ENCODE measurements around the gene WDR7.

Gene WDR7

GRCh38 chr18:56812674-56813073 lies 161.5 kb downstream of the WDR7 start:
- no peak for DNase-seq

- no peak for DNase-seq
Measured at GRCh38 chr18:56815926-56816325, 164.8 kb downstream of the WDR7 start.

GRCh38 chr18:56823986-56824565 lies 172.9 kb downstream of the WDR7 start:
- no peak for DNase-seq

- no peak for DNase-seq
Measured at GRCh38 chr18:56825321-56825720, 174.2 kb downstream of the WDR7 start.

GRCh38 chr18:56825878-56826277 lies 174.7 kb downstream of the WDR7 start:
- DNase-seq = no peak

- no peak for DNase-seq
Measured at GRCh38 chr18:56831988-56832387, 180.8 kb downstream of the WDR7 start.

- DNase-seq = no peak
Measured at GRCh38 chr18:56835331-56835730, 184.2 kb downstream of the WDR7 start.

- DNase-seq = no peak
Measured at GRCh38 chr18:56836173-56836572, 185.0 kb downstream of the WDR7 start.

GRCh38 chr18:56841836-56842235 lies 190.7 kb downstream of the WDR7 start:
- DNase-seq = no peak

- DNase-seq = no peak
Measured at GRCh38 chr18:56843241-56843640, 192.1 kb downstream of the WDR7 start.

GRCh38 chr18:56844556-56844955 lies 193.4 kb downstream of the WDR7 start:
- no peak for DNase-seq

- DNase-seq = no peak
Measured at GRCh38 chr18:56851774-56852173, 200.6 kb downstream of the WDR7 start.

- no peak for DNase-seq
Measured at GRCh38 chr18:56853961-56854360, 202.8 kb downstream of the WDR7 start.

GRCh38 chr18:56861244-56861643 lies 210.1 kb downstream of the WDR7 start:
- DNase-seq = peak; percentile 51

- DNase-seq = peak; percentile 67
Measured at GRCh38 chr18:56869189-56869777, 218.1 kb downstream of the WDR7 start.

GRCh38 chr18:56870982-56871381 lies 219.8 kb downstream of the WDR7 start:
- no peak for DNase-seq

- DNase-seq = no peak
Measured at GRCh38 chr18:56872140-56872539, 221.0 kb downstream of the WDR7 start.

- peak; percentile 34 for DNase-seq
Measured at GRCh38 chr18:56873441-56874140, 222.4 kb downstream of the WDR7 start.

GRCh38 chr18:56878711-56879110 lies 227.6 kb downstream of the WDR7 start:
- DNase-seq = no peak

GRCh38 chr18:56884511-56884910 lies 233.4 kb downstream of the WDR7 start:
- DNase-seq = no peak

GRCh38 chr18:56888978-56889377 lies 237.8 kb downstream of the WDR7 start:
- no peak for DNase-seq

GRCh38 chr18:56889621-56890020 lies 238.5 kb downstream of the WDR7 start:
- DNase-seq = no peak

GRCh38 chr18:56890632-56891031 lies 239.5 kb downstream of the WDR7 start:
- no peak for DNase-seq

- DNase-seq = no peak
Measured at GRCh38 chr18:56891116-56891515, 240.0 kb downstream of the WDR7 start.

GRCh38 chr18:56891870-56892269 lies 240.7 kb downstream of the WDR7 start:
- DNase-seq = no peak
